GM19193 (cell line): ENCODE measurements around the gene PCK1.

Experiments
- POLR2A ChIP-seq: IDR thresholded peaks from 4 replicates; pipeline ENCODE4 v1.6.1; 2011; ENCODE audit not compliant: insufficient read depth, insufficient read length; ENCODE audit errors: extremely low read depth

Gene PCK1

GRCh38 chr20:57560554-57561355 lies at the start of gene PCK1:
PCK1 (plus strand) TSS chr20:57561110; CDS start chr20:57561412, 302 bp downstream.
- no peak for TF ChIP-seq POLR2A

DNA sequence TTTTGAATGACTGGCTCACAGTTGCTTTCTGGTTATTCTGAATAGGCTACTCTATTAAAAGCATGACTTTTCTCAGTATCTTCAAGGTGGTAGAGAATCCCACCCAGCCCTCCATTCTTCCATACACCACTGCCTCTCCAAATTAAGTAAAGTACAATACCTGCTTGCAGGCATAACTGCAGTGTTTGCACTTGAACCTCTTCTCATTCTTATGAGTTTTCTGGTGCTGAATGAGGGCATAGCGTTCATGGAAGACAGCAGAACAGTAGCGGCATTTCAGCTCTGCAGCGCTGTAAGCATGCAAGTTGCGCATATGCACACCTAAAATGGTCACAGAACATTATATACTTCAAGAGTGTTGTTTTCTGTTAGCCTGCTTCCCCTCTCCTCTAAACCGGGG lies 48.5 kb upstream of the PCK1 start:
- no peak for TF ChIP-seq POLR2A

- TF ChIP-seq POLR2A = no peak
Observed at GRCh38 chr20:57513199-57513598, 47.7 kb upstream of the PCK1 start.

DNA sequence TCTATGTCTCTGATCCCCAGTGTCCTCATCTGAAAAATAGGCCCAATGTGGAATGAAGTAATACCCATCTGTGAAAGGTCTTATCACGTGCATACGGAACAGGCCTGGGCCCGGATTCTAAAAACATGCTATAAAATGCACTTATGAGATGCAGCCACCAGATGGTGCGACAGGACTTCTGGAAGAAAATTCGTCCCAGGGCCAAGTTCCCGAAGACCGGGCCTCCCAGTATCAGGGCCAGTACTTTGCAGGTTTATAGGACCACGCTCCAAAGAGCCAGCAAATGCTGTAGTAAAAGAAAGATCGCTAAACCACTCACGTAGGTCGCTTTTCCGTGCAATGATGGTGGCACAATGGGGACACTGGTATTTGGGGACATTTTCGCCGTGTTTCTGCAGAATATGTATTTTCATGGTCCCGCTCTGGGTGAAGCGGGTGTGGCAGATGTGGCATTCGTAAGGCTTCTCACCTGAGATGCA lies 46.6 kb upstream of the PCK1 start:
- no peak for TF ChIP-seq POLR2A

DNA sequence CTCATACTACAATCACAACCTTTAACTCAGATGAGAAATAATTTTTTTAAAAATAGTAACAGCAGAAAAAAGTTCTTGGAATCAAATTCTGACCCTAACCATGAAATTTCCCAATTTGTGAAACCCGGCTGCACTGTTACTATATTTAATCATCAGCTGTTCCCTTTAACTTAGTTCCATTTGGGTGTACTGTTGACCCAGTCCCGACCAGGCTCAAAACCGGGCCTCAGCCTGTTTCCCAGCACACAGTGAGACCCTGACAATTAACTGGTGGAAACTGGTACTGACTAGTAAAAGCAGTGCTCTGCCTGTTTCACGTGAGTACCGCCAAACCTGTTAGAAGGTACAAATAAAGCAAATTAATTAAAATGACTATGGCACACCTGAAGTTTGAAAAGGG lies 43.0 kb upstream of the PCK1 start:
- TF ChIP-seq POLR2A = no peak

DNA sequence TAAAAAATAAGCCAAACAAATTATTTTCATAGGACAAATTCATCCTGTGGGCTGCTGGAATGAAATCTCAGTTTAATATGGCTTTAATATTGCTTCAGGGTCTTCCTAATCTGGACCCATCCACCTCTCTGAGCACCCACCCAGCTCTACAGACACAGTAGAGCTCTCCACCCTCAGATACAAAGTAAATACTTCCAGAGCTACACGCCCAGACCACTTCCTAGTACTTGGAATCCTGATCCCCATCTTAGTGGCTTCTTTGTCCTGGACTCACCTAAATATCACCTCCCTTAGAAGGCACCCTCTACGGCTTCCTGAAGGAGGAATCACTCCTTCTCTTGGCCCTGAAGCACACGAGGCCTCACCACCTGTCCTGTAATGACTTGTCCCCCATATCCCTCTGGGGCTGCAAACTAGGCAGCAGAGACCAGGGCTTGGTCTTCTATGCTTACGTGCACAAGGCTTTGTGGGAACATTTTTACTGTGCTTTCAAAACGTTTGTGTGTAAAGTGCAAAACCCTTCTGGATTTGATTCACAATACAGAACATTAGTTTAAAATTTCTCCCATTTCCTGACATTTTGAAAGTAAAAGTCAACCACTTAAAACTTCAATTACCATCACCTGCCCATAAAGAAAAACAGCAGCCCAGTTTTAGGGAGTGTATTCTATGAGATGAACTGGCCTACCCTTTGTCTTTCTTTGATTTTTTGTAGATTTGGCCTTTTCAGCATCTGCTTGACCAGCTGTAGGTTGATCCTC lies 38.4 kb upstream of the PCK1 start:
- no peak for TF ChIP-seq POLR2A

DNA sequence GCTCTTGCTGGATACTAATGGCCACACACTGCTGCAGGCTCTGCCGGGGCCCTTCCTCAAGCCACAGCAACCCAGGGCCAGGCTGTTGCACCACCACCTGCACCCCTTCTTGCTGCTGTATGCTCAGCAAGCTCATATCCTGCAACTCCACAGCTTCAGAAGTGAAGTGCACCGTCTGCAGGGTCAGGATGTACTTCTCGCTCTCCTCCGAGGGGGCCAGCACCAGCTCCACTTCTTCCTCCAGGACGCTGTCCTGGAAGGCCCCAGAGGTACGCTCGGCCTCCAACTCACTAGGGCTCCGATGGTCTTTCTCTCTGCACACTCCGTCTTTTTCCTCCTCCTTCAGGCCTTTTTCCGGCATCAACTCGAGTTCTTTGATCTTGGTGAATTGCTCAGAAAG lies 37.1 kb upstream of the PCK1 start:
- no peak for TF ChIP-seq POLR2A

DNA sequence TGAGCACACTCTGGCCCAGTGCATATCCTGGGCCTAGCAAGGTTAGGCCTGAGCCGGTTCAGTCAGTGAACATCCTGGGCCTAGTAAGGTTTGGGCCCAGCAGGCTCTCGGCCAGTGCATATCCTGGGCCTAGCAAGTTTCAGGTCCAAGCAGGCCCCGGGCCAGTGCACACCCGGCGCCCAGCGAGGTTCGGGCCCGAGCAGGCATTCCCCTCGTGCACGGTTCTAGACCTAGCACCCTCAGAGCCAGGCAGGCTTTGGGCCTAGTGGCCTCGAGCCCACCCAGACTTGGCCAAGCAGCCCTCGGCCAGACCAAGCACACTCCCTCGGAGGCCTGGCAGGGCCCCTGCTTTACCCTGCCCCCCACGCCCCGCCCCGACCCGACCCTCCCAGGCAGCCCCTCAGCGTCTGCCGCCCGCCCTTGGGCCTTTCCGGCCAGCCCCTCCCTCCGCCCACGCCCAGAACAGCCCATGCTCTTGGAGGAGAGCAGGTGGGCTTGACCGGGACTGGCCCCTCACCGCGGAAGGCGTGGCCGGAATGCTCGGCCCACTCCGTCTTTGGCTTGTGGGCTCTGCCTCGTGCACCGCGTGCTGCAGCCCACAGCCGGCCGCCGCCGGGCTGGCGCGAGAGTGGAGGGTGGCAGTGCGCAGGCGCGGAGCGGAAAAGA lies 36.3 kb upstream of the PCK1 start, which contains the start of gene CTCFL:
TSS of gene CTCFL (minus strand) at position 630 of the 666 bp plus-strand sequence. CDS start 935 bp downstream, outside the sequence.
- no peak for TF ChIP-seq POLR2A

DNA sequence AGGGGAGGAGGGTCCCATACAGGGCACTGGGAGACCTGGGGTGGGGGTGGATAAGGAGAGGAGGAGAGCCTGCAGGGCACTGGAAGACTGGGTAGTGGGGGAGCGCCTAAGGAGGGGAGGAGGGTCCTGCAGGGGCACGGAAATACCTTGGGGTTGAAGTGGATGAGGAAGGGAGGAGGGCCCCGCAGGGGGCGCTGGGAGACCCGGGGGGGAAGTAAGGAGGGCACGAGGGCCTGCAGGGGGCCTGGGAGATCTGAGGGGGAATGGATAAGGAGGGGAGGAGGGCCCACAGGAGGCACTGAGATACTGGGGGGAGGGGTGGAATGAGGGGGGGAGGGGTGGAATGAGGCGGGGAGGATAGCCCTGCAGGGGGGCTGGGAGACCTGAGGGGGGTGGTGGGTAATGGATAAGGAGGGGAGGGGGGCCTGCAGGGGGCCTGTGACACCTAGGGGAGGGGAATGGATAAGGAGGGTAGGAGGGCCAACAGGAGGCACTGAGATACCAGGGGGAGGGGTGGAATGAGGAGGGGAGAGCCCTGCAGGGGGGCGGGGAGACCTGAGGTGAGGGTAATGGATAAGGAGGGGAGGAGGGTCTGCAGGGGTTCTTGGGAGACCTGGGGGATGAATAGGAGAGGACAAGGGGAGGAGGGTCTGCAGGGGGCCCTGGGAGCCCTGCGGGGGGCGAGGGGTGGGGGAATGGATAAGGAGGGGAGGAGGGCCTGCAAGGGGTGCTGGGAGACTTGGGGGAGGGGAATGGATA lies 35.4 kb upstream of the PCK1 start:
- TF ChIP-seq POLR2A = no peak

DNA sequence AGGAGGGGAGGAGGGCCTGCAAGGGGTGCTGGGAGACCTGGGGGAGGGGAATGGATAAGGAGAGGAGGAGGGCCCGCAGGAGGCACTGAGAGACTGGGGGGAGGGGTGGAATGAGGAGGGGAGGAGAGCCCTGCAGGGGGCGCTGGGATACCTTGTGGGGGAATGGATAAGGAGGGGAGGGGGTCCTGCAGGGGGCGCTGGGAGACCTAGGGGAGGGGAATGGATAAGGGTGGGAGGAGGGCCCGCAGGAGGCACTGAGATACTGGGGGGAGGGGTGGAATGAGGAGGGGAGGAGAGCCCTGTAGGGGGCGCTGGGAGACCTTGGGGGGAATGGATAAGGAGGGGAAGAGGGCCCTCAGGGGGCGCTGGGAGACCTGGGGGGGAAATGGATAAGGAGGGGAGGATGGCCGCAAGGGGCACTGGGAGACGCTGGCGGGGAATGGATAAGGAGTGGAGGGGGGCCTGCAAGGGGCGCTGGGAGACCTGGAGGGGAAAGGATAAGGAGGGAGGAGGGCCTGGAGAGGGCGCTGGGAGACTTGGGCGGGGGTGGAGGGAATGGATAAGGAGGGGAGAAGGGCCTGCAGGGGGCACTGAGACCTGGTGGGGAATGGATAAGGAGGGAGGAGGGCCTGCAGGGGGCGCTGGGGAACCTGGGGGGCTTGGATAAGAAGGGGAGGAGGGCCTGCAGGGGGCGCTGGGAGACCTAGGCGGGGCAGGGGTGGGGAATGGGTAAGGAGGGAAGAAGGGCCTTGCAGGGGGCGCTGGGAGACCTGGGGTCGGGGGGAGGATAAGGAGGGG lies 34.6 kb upstream of the PCK1 start:
- TF ChIP-seq POLR2A = no peak

GRCh38 chr20:57526885-57527460 lies 33.9 kb upstream of the PCK1 start:
- TF ChIP-seq POLR2A = no peak

DNA sequence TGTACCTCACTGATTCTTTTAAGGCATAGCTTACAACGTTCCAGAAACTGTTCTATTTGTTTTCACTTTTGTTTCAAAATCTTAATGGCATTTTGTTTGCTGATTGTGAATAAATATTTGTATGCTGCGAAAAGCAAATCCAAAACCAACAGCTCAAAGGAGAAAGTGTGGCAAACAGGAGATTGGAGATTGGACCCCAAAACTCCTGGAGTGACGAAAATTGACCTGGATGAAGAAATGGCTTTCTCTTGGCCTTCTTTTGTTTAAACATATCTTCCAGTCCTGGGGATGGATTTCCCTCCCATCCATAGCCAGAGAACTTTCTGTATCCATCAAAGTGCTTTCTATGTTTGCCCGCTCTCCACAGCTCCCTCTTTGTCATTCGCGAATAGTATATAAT lies 33.2 kb upstream of the PCK1 start:
- no peak for TF ChIP-seq POLR2A

DNA sequence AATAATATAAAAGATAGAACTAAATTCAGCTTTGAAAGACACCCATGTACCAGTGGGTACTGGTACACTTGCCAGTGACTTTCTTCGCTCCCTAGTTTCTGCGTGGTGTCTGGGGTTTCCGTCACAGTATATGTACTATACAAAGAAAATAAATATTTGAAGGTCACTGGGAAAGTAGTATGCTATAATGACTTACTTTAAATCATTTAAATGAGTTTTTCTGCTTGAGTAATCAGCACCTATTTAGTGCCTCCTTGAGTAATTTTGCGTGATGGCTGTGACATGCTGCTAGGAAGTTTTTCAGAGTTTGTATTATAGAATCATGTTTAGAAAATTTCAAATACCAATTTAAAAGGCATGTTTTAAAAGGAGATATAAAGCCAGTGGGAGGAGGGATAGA lies 32.8 kb upstream of the PCK1 start:
- no peak for TF ChIP-seq POLR2A
